ENCODE results near the gene NACA. TPM values are rescaled to one million over a fixed set of nuclear protein-coding genes. Genes with fewer than 3 reads are reported as not detected.
A peak's percentile ranks its signal among the peaks of the same experiment; 100 is the strongest.
"Not testable (repeated sequence)": the region's sequence is repeated elsewhere in the genome, so short reads cannot be mapped to it uniquely, and the experiment has no call there.

Gene NACA
- total RNA-seq, 1 donor: 951 TPM

- no peak for DNase-seq (ENCODE audit: low read depth in 2 of 3, low spot score in 2 of 3)
Measured at GRCh38 chr12:56725723-56726102, 614 bp upstream of the NACA start.

- DNase-seq (ENCODE audit: low read depth in 2 of 3, low spot score in 2 of 3): no peak
Measured at GRCh38 chr12:56724701-56724971, 463 bp downstream of the NACA start.

- DNase-seq (ENCODE audit: low read depth in 2 of 3, low spot score in 2 of 3): peak in 1 of 3 donors; percentile 32
Measured at GRCh38 chr12:56723889-56724700, 1.0 kb downstream of the NACA start.

- DNase-seq (ENCODE audit: low read depth in 2 of 3, low spot score in 2 of 3): no peak
Measured at GRCh38 chr12:56723352-56723751, 1.7 kb downstream of the NACA start.

- no peak for DNase-seq (ENCODE audit: low read depth in 2 of 3, low spot score in 2 of 3)
Measured at GRCh38 chr12:56722832-56723231, 2.3 kb downstream of the NACA start.

- DNase-seq (ENCODE audit: low read depth in 2 of 3, low spot score in 2 of 3): no peak
Measured at GRCh38 chr12:56721721-56722120, 3.4 kb downstream of the NACA start.

- DNase-seq (ENCODE audit: low read depth in 2 of 3, low spot score in 2 of 3): no peak
Measured at GRCh38 chr12:56721216-56721615, 3.9 kb downstream of the NACA start.

- DNase-seq (ENCODE audit: low read depth in 2 of 3, low spot score in 2 of 3): peak in 2 of 3 donors; percentile 16 to 39
Measured at GRCh38 chr12:56720731-56721151, 4.4 kb downstream of the NACA start.

GRCh38 chr12:56719056-56719455, 6.0 kb downstream of the NACA start:
- DNase-seq (ENCODE audit: low read depth in 2 of 3, low spot score in 2 of 3): no peak

- no peak for DNase-seq (ENCODE audit: low read depth in 2 of 3, low spot score in 2 of 3)
Measured at GRCh38 chr12:56718636-56719035, 6.5 kb downstream of the NACA start.

- DNase-seq (ENCODE audit: low read depth in 2 of 3, low spot score in 2 of 3): no peak
Measured at GRCh38 chr12:56718149-56718548, 7.0 kb downstream of the NACA start.

- DNase-seq (ENCODE audit: low read depth in 2 of 3, low spot score in 2 of 3): no peak
Measured at GRCh38 chr12:56716933-56717880, 7.9 kb downstream of the NACA start.

- no peak for DNase-seq (ENCODE audit: low read depth in 2 of 3, low spot score in 2 of 3)
Measured at GRCh38 chr12:56716458-56716857, 8.6 kb downstream of the NACA start.

- DNase-seq (ENCODE audit: low read depth in 2 of 3, low spot score in 2 of 3): no peak
Measured at GRCh38 chr12:56715798-56716197, 9.3 kb downstream of the NACA start.

GRCh38 chr12:56714431-56714929, 10.6 kb downstream of the NACA start:
- DNase-seq (ENCODE audit: low read depth in 2 of 3, low spot score in 2 of 3): no peak

- no peak for DNase-seq (ENCODE audit: low read depth in 2 of 3, low spot score in 2 of 3)
Measured at GRCh38 chr12:56713345-56713744, 11.8 kb downstream of the NACA start.

GRCh38 chr12:56709759-56710376, 15.2 kb downstream of the NACA start:
- DNase-seq (ENCODE audit: low read depth in 2 of 3, low spot score in 2 of 3): no peak

GRCh38 chr12:56704522-56704921, 20.6 kb downstream of the NACA start:
- not testable (repeated sequence) for DNase-seq (ENCODE audit: low read depth in 2 of 3, low spot score in 2 of 3)

GRCh38 chr12:56699020-56699661, 26.0 kb downstream of the NACA start:
- DNase-seq (ENCODE audit: low read depth in 2 of 3, low spot score in 2 of 3): no peak

- no peak for DNase-seq (ENCODE audit: low read depth in 2 of 3, low spot score in 2 of 3)
Measured at GRCh38 chr12:56695327-56696101, 29.6 kb downstream of the NACA start.

Measured in hematopoietic multipotent progenitor cell (in vitro differentiated cells).